Left ventricle myocardium inferior (tissue), 1 donor: ENCODE results near the gene SUGCT. TPM values are rescaled to one million over a fixed set of nuclear protein-coding genes. Genes with fewer than 3 reads are reported as not detected.

Source experiments
- DNase-seq: peaks from one replicate; pipeline ENCODE4 v3.0.0-alpha.2; 2020
- H3K27ac ChIP-seq: fragments of 200-600 bp; replicated peaks from 2 replicates; pipeline ENCODE4 v1.8.0; 2021
- H3K27me3 ChIP-seq: fragments of 200-600 bp; 2 replicates; pipeline ENCODE4 v1.8.0; 2021; ENCODE audit warnings: low read depth
- H3K36me3 ChIP-seq: fragments of 200-600 bp; 2 replicates; pipeline ENCODE4 v1.8.0; 2021
- H3K4me1 ChIP-seq: fragments of 200-600 bp; 2 replicates; pipeline ENCODE4 v1.8.0; 2021
- H3K4me3 ChIP-seq: fragments of 200-600 bp; 2 replicates; pipeline ENCODE4 v1.8.0; 2021; ENCODE audit warnings: mild to moderate bottlenecking, moderate library complexity
- H3K9me3 ChIP-seq: fragments of 200-600 bp; replicated peaks from 2 replicates; pipeline ENCODE4 v1.8.0; 2021
- intact Hi-C: fragments of 100-400 bp; cut with micrococcal nuclease; formaldehyde crosslinking; loops from one replicate; pipeline ENCODE4 v1.11.0; 2022
- total RNA-seq: library from RNA; stranded (reverse); fragmentation: NEBNext Ultra II Directional; extraction: Animal tissue kit (Norgen Biotek cat#: 25700); gene quantifications from one replicate; pipeline ENCODE4 v1.2.1, GENCODE V29; 2021
- TF ChIP-seq, protein P1 (sequence below): fragments of 200-600 bp; IDR thresholded peaks from 2 replicates; pipeline ENCODE4 v1.8.0; 2021; ENCODE audit warnings: antibody characterized with exemption, mild to moderate bottlenecking, borderline replicate concordance
- donor health status: DM: no; HTN: yes; CAD: no; lungs with severe emphysema.

SUGCT gene
- total RNA-seq, 1 donor from 2014 or later = 5.0 TPM

DNA sequence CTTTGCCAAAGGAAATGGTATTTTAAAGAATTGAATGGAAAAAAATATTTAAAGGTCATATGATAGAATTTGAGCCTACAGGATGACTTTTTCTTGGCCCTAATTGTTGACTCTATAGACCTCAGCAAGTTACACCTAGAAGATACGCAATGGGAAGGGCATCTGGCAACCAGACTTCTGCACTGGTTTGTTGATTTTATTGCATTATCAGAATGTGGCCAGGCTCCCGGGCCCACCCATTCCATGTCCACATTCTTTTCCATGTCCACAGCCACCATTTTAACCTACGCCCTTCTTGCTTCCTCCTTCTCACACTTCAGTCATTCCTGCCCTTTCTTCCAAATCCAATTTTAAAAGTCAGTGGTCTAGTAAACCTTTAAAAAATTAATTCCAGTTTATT, 738.4 kb downstream of the SUGCT start:
- TF ChIP-seq, protein P1, sequence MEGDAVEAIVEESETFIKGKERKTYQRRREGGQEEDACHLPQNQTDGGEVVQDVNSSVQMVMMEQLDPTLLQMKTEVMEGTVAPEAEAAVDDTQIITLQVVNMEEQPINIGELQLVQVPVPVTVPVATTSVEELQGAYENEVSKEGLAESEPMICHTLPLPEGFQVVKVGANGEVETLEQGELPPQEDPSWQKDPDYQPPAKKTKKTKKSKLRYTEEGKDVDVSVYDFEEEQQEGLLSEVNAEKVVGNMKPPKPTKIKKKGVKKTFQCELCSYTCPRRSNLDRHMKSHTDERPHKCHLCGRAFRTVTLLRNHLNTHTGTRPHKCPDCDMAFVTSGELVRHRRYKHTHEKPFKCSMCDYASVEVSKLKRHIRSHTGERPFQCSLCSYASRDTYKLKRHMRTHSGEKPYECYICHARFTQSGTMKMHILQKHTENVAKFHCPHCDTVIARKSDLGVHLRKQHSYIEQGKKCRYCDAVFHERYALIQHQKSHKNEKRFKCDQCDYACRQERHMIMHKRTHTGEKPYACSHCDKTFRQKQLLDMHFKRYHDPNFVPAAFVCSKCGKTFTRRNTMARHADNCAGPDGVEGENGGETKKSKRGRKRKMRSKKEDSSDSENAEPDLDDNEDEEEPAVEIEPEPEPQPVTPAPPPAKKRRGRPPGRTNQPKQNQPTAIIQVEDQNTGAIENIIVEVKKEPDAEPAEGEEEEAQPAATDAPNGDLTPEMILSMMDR = no peak
- H3K27me3 ChIP-seq = no peaks in the 10 kb centered on the region

DNA sequence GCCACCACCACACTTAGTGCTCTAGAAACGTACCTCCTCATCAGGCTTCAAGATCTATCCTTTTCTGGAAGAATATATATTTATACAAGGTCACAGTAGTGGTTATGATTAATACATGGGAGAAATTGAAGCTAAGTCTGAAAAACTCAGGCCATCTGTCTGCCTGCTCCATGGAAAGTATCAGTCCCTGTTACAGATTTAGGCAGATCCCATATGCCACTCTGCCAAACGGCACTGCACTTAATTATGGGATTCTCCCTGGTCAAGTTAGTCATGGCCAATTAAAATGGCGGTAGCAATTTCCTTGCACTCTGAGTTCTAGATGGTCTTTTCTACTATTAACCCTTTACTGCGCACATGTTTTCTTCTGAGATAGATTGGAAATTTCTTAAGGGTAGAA, 740.0 kb downstream of the SUGCT start:
- H3K27me3 ChIP-seq = no peaks in the 10 kb centered on the region
- H3K36me3 ChIP-seq = no peaks in the 10 kb centered on the region
- H3K27ac ChIP-seq = no peak overlapping the region
- H3K4me3 ChIP-seq = no peak overlapping the region
- DNase-seq = no peak
- no peaks in the 10 kb centered on the region for H3K4me1 ChIP-seq
- intact Hi-C loops = no loop called here
- TF ChIP-seq, protein P1 = no peak
- H3K9me3 ChIP-seq = peaks cover 12% of the 10 kb centered on the region

More for the DNA sequence above, 738.4 kb downstream of the SUGCT start:
- H3K4me3 ChIP-seq = no peak overlapping the region
- peaks cover 28% of the 10 kb centered on the region for H3K9me3 ChIP-seq
- intact Hi-C loops = no loop called here
- no peaks in the 10 kb centered on the region for H3K36me3 ChIP-seq
- no peaks in the 10 kb centered on the region for H3K4me1 ChIP-seq
- no peak for DNase-seq
- no peak overlapping the region for H3K27ac ChIP-seq

DNA sequence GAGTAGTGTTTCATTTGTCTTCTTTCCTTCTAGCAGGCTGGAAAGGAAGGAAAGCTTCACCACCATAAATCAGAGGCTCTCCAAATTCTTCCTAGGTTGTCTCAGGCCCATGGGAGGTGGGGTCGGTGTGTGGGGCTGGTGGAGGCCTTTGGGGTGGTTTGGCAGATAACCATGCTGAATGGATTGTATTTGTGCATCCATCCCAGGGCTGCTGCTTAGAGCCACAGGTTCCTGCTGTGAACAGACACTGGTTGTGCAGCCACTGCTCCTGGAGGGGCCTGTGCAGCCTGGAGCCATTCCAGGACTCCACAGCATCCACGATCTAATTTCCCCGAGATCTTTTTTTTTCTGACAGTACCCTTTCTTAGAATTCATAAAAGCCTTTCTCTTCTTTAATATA, 741.8 kb downstream of the SUGCT start:
- no peak overlapping the region for H3K4me3 ChIP-seq
- DNase-seq = no peak
- intact Hi-C loops = no loop called here
- H3K4me1 ChIP-seq = no peaks in the 10 kb centered on the region
- H3K9me3 ChIP-seq = no peaks in the 10 kb centered on the region
- no peaks in the 10 kb centered on the region for H3K36me3 ChIP-seq
- TF ChIP-seq, protein P1 = no peak
- H3K27ac ChIP-seq = no peak overlapping the region
- no peaks in the 10 kb centered on the region for H3K27me3 ChIP-seq

DNA sequence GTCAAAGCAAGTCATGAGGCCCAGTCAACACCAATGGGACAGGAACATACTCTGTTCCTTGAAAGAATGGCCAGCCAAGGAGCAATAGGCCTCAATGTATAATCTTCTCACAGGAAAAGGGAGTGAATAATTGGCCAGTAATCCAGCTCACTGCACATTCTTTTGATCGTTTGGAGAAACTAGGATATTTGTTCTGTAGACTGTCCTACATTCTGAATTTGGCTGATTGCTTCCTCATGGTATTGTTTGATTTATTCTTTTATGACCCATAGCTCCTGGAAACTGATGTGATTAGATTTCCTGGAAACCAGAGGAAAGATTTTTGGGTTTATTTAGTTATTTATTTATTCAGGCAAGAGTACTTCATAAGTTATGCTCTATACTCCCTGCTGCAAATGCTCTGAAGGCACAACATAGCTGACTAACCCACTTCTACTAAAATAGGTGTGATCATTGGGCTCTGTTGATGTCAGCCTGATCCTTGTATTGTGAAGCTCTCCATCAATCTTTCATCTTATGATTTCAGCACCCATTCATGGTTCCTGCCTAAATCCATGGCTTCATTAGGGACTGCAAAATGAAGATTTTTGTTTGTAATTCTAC, 745.2 kb downstream of the SUGCT start:
- H3K27me3 ChIP-seq = no peaks in the 10 kb centered on the region
- no peaks in the 10 kb centered on the region for H3K9me3 ChIP-seq
- TF ChIP-seq, protein P1 = no peak
- H3K4me3 ChIP-seq = no peak overlapping the region
- DNase-seq = no peak
- H3K4me1 ChIP-seq = no peaks in the 10 kb centered on the region
- intact Hi-C loops = no loop called here
- no peaks in the 10 kb centered on the region for H3K36me3 ChIP-seq
- no peak overlapping the region for H3K27ac ChIP-seq

DNA sequence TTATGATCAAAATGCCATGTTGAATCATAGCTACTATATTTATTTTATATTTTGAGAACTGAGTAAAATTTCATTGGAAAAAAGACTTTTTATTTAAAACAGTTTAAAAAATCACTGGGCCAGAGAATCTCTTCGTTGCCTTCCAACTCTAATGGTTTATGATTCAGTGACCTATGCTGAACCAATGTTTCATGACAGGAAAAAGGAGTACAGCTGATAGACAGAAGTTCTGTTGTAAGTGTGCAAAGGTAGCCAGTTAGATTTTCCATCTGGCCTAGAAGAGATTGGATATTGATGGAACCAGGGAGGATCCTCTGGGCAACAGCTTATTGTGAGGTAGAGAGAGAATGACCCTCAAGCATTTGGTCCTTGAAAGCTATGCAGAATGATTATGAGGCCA, 745.8 kb downstream of the SUGCT start:
- Histone ChIP-seq H3K36me3 (no peaks in the 10 kb centered on the region), H3K4me3 (no peak overlapping the region), H3K9me3 (no peaks in the 10 kb centered on the region), H3K27me3 (no peaks in the 10 kb centered on the region), H3K4me1 (no peaks in the 10 kb centered on the region), H3K27ac (no peak overlapping the region)
- TF ChIP-seq, protein P1 = no peak
- DNase-seq = no peak
- intact Hi-C loops = no loop called here
